Measurements from ENCODE around the gene PDE6B.
"Not testable (repeated sequence)": the region's sequence is repeated elsewhere in the genome, so short reads cannot be mapped to it uniquely, and the experiment has no call there.

PDE6B gene

DNA sequence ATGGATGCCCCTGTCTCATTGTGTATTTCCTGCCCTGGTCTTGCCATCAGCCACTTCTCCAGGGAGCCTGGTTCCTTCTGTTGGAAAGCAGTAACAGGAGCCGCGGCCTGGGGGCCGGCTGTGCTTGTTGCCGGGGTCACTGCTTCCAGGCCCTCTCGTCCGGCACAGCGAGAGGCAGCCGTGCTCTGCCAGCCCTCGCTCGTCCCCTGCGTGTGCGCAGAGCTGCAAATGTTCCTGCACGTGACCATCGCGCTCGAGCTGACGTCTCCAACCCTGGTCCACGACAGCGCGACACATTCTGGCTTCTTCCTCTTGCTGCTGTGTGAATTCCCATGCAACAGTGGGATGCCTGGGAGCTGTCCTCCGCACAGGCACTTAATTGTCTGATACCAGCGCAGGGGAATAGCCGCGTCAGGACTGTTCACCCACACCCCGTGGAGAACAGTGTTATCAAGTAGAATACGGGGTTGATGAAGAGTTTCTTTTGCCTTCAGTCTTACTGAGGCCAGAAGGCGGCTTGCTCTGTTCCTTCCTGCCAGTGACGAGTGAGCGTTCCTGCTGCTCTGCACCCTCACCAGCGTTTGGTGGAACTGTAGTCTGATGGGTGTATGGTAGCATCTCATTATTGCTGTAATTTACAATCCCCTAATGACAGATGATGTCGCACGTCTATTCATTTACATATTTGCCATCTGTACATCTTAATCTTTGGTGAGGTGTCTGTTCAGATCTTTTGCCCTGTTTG, 12.3 kb downstream of the PDE6B start:
- H3K4me3 ChIP-seq (ENCODE audit: low read length) = no peak overlapping the region
- no peak for DNase-seq (ENCODE audit: low read depth)
- TF ChIP-seq, protein P1, sequence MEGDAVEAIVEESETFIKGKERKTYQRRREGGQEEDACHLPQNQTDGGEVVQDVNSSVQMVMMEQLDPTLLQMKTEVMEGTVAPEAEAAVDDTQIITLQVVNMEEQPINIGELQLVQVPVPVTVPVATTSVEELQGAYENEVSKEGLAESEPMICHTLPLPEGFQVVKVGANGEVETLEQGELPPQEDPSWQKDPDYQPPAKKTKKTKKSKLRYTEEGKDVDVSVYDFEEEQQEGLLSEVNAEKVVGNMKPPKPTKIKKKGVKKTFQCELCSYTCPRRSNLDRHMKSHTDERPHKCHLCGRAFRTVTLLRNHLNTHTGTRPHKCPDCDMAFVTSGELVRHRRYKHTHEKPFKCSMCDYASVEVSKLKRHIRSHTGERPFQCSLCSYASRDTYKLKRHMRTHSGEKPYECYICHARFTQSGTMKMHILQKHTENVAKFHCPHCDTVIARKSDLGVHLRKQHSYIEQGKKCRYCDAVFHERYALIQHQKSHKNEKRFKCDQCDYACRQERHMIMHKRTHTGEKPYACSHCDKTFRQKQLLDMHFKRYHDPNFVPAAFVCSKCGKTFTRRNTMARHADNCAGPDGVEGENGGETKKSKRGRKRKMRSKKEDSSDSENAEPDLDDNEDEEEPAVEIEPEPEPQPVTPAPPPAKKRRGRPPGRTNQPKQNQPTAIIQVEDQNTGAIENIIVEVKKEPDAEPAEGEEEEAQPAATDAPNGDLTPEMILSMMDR (IDR thresholded peaks at IDR 0.05; ENCODE audit: insufficient read depth, low read depth, low read length, missing control alignments) = no peak

DNA sequence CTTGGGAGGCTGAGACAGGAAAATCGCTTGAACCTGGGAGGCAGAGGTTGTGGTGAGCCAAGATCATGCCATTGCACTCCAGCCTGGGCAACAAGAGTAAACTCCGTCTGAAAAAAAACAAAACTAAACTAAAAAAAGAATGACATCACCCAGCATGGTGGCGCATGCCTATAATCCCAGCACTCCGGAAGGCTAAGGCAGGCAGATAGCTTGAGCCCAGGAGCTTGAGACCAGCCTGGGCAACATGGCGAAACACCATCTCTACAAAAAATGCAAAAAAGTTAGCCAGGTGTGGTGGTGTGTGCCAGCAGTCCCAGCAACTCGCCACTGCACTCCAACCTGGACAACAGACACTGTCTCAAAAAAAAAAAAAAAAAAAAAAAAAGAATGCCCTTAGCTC, 17.0 kb downstream of the PDE6B start:
- DNase-seq (ENCODE audit: low read depth); H3K4me3 ChIP-seq (ENCODE audit: low read length): not testable (repeated sequence)

DNA sequence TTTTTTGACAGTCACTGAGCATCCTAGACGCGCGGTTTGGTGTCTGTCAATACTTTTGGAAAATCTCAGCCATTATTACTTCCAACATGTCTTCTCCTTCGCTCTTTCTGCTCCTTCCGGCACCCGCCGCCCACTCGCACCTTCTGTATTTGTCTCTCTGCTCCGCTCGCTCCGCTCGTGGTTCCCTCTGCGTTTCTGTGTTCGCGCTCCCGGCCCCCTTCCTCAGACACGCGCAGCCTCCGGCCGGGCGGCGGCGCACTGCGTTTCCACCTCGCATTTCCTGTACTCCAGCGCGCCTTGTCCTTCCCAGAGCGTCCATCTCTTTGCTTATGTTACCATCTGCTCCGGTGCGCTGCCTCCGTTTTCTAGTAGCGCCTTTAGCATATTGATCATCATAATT, 21.1 kb downstream of the PDE6B start:
- no peak overlapping the region for H3K4me3 ChIP-seq (ENCODE audit: low read length)

DNA sequence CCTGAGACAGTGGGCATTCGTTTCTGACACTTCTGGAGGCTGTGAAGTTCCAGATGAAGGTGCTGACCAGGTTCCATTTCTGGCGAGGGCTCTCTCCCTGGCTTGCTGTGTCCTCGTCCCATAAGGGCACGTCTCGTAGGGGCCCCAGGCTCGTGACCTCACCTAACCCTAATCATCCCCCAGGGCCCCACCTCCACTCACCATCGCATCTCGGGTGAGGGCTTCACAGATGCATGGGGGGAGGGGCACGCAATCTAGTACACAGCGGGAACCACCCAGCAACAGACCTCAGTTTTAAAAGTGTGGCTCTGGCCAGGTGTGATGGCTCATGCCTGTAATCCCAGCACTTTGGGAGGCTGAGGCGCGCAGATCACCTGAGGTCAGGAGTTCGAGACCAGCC, 22.1 kb downstream of the PDE6B start:
- DNase-seq (ENCODE audit: low read depth) = no peak
- TF ChIP-seq, protein P1 (IDR thresholded peaks at IDR 0.05; ENCODE audit: insufficient read depth, low read depth, low read length, missing control alignments) = no peak
- no peak overlapping the region for H3K4me3 ChIP-seq (ENCODE audit: low read length)

More for the DNA sequence above, 21.1 kb downstream of the PDE6B start:
- TF ChIP-seq, protein P1 (IDR thresholded peaks at IDR 0.05; ENCODE audit: insufficient read depth, low read depth, low read length, missing control alignments) = no peak
- no peak for DNase-seq (ENCODE audit: low read depth)

DNA sequence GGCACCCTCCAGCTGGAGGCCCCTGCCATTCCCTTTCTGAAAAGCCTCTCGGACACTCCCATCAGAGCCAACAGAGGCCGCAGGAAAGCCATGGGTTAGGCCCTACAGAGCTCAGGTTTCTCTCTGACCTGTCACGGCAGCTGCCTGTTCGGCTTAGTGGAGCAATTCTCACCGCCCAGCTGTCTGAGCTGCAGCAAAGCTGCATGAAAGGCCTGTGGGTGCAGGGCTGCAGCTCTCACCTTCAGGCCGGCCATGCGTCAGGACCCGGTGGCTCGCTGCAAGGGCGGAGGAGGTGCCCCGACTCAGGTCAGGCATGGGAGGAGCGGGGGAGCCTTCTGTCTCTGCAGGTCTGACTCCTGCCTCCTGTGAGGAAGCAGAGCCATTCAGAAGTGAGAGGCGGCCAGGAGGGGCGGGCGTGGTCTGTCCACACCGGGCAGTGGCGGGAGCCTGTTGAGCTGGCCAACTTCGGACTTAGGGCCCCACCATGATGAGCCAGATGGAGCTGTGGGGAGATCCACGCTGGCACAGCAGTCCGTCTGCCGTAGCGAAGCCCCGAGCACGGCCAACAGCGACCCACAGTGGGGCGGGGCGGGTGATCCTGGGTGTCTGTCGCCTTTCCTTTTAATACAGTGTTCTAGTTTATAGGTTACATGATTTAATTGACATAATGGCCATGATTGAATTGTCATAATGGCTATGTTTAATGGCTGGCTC, 23.4 kb downstream of the PDE6B start:
- H3K4me3 ChIP-seq (ENCODE audit: low read length) = no peak overlapping the region
- DNase-seq (ENCODE audit: low read depth) = no peak
- TF ChIP-seq, protein P1 (IDR thresholded peaks at IDR 0.05; ENCODE audit: insufficient read depth, low read depth, low read length, missing control alignments) = no peak

DNA sequence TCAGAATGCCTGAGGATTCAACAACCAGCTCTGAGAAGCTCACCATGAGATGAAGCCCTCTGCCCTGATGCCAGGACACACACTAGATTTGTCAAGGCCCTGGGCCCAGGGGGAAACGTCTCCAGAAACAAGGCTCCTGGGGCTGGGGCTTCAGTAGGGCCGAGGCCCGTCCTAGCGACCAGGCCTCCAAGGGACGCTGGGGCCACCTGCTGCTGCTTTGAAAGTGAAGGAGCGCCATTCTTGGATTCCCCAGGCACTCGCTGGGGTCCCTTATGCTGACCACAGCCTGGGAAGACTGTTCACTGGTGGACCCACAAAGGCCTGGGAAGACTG, 23.9 kb downstream of the PDE6B start:
- DNase-seq (ENCODE audit: low read depth) = no peak
- TF ChIP-seq, protein P1 (IDR thresholded peaks at IDR 0.05; ENCODE audit: insufficient read depth, low read depth, low read length, missing control alignments) = no peak
- no peak overlapping the region for H3K4me3 ChIP-seq (ENCODE audit: low read length)

DNA sequence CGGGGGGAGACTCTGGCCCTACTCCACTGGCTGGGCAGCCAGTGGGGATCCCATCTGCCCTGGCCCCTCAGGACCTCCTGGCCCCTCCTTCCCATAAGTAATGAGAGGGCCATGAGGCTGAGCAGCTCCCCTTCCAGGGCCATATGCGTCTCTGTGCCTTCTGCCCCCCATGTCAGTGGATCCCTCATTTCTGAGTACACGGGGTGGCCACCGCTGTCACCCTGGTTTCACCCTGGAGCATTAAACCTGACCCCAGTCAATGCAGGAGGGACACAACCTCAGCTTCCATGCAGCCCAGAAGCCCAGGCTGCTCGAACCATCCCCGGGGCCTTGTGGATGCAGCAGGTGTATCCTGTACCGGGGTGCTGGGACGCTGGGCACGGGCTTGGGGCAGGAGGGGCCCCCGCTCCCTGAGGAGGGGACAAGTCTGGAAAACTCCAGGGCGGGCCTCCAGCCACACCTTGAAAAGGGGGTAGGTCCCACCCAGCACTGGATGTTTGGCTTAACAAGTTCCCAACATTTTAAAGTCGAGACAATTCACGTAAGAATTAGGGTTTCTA, 24.5 kb downstream of the PDE6B start:
- no peak overlapping the region for H3K4me3 ChIP-seq (ENCODE audit: low read length)
- no peak for DNase-seq (ENCODE audit: low read depth)
- TF ChIP-seq, protein P1 (IDR thresholded peaks at IDR 0.05; ENCODE audit: insufficient read depth, low read depth, low read length, missing control alignments) = no peak

Data from epithelial cell of esophagus (primary cell).